ENCODE results near the gene BTN1A1. TPM values are rescaled to one million over a fixed set of nuclear protein-coding genes. Genes with fewer than 3 reads are reported as not detected.

BTN1A1 gene
- total and polyA plus RNA-seq, 9 of the 15 experiments (the other 6 are each of a cell fraction or from before 2014, with no cell fraction given), result 0.01 to 0.15 (median 0.06) TPM; not detected in 4

DNA sequence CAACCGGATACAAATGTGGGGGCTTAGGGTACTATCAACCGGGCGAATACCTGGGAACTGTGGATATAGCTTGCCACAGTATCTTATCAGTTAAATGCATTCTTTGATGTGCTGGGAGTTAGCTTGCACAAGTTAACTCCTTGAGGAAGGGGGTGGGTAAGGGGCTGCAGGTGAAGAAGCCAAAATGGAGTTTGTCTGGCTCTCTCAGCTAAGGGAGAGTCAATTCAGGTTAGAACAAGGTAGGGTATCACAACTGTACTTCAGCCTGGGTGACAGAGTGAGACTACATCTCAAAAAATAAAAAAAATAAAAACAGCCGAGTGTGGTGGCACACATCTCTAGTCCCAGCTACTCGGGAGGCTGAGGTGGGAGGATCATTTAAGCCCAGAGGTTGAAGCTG, 8.5 kb upstream of the BTN1A1 start (continued):
- no peak for TF ChIP-seq NFE2L1 (tag; IDR thresholded peaks at IDR 0.05; ENCODE audit: borderline replicate concordance, low read depth)
- TF ChIP-seq ZEB2 (IDR thresholded peaks at IDR 0.05), result no peak
- no peak for TF ChIP-seq L3MBTL2 (IDR thresholded peaks at IDR 0.05)
- no peak for TF ChIP-seq ZNF445 (CRISPR knock-in tag; IDR thresholded peaks at IDR 0.05; ENCODE audit: low read depth)
- TF ChIP-seq ZBTB9 (CRISPR knock-in tag; IDR thresholded peaks at IDR 0.05), result no peak
- no peak for TF ChIP-seq ZNF512 (tag; IDR thresholded peaks at IDR 0.05)
- TF ChIP-seq ZNF165 (CRISPR knock-in tag; IDR thresholded peaks at IDR 0.05; ENCODE audit: borderline replicate concordance), result no peak
- TF ChIP-seq SAFB (IDR thresholded peaks at IDR 0.05; ENCODE audit: borderline replicate concordance, low read depth, low read length), result no peak
- no peak for TF ChIP-seq PHF20 (IDR thresholded peaks at IDR 0.05; ENCODE audit: partially characterized antibody)
- TF ChIP-seq HDAC6 (IDR thresholded peaks at IDR 0.05; ENCODE audit: low read depth, low read length), result no peak
- no peak for TF ChIP-seq ZNF282 (CRISPR knock-in tag; IDR thresholded peaks at IDR 0.05)
- peak; percentile 20 for TF ChIP-seq CBFA2T3 (IDR thresholded peaks at IDR 0.05)
- TF ChIP-seq CHCHD3 (CRISPR knock-in tag; IDR thresholded peaks at IDR 0.05), result no peak
- peak; percentile 80; the same call in 1 of the 2 replicates for TF ChIP-seq ZNF766 (CRISPR knock-in tag; conservative IDR thresholded peaks at IDR 0.05)
- no peak for TF ChIP-seq RAD51 (IDR thresholded peaks at IDR 0.05; ENCODE audit: borderline replicate concordance, low read depth)
- no peak for TF ChIP-seq BRCA1 (IDR thresholded peaks at IDR 0.05)
- no peak for TF ChIP-seq BRCA1 (CRISPR knock-in tag; IDR thresholded peaks at IDR 0.05)
- no peak for TF ChIP-seq RFX7 (CRISPR knock-in tag; IDR thresholded peaks at IDR 0.05)
- TF ChIP-seq ZNF778 (CRISPR knock-in tag; IDR thresholded peaks at IDR 0.05), result no peak
- peak; percentile 90 for TF ChIP-seq KLF6 (CRISPR knock-in tag; IDR thresholded peaks at IDR 0.05; ENCODE audit: borderline replicate concordance)
- no peak for TF ChIP-seq NCOA1 (IDR thresholded peaks at IDR 0.05; ENCODE audit: low read depth)
- no peak for TF ChIP-seq RBFOX2 (IDR thresholded peaks at IDR 0.05; ENCODE audit: low read depth, low read length)
- TF ChIP-seq, protein P1, sequence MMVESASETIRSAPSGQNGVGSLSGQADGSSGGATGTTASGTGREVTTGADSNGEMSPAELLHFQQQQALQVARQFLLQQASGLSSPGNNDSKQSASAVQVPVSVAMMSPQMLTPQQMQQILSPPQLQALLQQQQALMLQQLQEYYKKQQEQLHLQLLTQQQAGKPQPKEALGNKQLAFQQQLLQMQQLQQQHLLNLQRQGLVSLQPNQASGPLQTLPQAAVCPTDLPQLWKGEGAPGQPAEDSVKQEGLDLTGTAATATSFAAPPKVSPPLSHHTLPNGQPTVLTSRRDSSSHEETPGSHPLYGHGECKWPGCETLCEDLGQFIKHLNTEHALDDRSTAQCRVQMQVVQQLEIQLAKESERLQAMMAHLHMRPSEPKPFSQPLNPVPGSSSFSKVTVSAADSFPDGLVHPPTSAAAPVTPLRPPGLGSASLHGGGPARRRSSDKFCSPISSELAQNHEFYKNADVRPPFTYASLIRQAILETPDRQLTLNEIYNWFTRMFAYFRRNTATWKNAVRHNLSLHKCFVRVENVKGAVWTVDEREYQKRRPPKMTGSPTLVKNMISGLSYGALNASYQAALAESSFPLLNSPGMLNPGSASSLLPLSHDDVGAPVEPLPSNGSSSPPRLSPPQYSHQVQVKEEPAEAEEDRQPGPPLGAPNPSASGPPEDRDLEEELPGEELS (CRISPR knock-in tag; IDR thresholded peaks at IDR 0.05; ENCODE audit: borderline replicate concordance), result no peak
- no peak for TF ChIP-seq HMG20B (CRISPR knock-in tag; IDR thresholded peaks at IDR 0.05)
- TF ChIP-seq CC2D1A (IDR thresholded peaks at IDR 0.05), result no peak
- no peak for TF ChIP-seq SREBF1 (IDR thresholded peaks at IDR 0.05; ENCODE audit: borderline replicate concordance, low read depth, low read length)
- no peak for TF ChIP-seq CBX3 (IDR thresholded peaks at IDR 0.05; ENCODE audit: borderline replicate concordance in 1 of 2, low read length in 2 of 2)
- no peak for TF ChIP-seq MYC (IDR thresholded peaks at IDR 0.05; ENCODE audit: low read depth, low read length)
- TF ChIP-seq MYC (CRISPR knock-in tag; IDR thresholded peaks at IDR 0.05; ENCODE audit: borderline replicate concordance, low read depth), result 0 out of 2 replicates have a peak, but pooled peaks have one; percentile 38
